Kidney (tissue), 14 donors: ENCODE data around the gene C11orf68. TPM values are rescaled to one million over a fixed set of nuclear protein-coding genes. Genes with fewer than 3 reads are reported as not detected.

Experiments
- DNase-seq, 5 donors: peaks; one replicate each; pipeline ENCODE4 v3.0.0-alpha.2; 2013 to 2020
- FAIRE-seq: peaks from 2 replicates; lab custom pipeline; 2012; peaks lifted over from hg19 to GRCh38; lab: Jason Lieb, UNC
- H3K27ac ChIP-seq, 2 donors: one replicate each; pipeline ENCODE4 v1.7.0; 2013; ENCODE audit warnings: low read depth in 2 of 2, low read length in 2 of 2, inconsistent platforms in 1 of 2
- H3K27me3 ChIP-seq: one replicate; pipeline ENCODE4 v1.7.1; 2013; ENCODE audit warnings: low read length, inconsistent platforms; ENCODE audit not compliant: control insufficient read depth, insufficient read depth
- H3K36me3 ChIP-seq, 3 donors: one replicate each; pipeline versions ENCODE4 v1.7.0 to v1.7.1; 2013; ENCODE audit warnings: low read length in 3 of 3, control low read depth in 1 of 3, inconsistent platforms in 1 of 3; ENCODE audit not compliant: insufficient read depth in 3 of 3, control insufficient read depth in 2 of 3
- H3K4me1 ChIP-seq, 3 donors: one replicate each; pipeline versions ENCODE4 v1.7.0 to v1.7.1; 2013; ENCODE audit warnings: low read length in 3 of 3, inconsistent platforms in 1 of 3, low read depth in 1 of 3; ENCODE audit not compliant: control insufficient read depth in 2 of 3, insufficient read depth in 2 of 3
- H3K4me3 ChIP-seq, 3 donors: one replicate each; pipeline versions ENCODE4 v1.7.0 to v1.8.1; 2013; ENCODE audit warnings: low read length in 3 of 3, control low read depth in 1 of 3, inconsistent platforms in 1 of 3
- H3K9ac ChIP-seq, 3 donors: one replicate each; pipeline versions ENCODE4 v1.7.0 to v1.7.1; 2013; ENCODE audit warnings: low read length in 3 of 3, control low read depth in 1 of 3, inconsistent platforms in 1 of 3
- H3K9me3 ChIP-seq, 3 donors: one replicate each; pipeline versions ENCODE4 v1.7.0 to v1.7.1; 2013; ENCODE audit warnings: low read length in 3 of 3, control low read depth in 1 of 3, inconsistent platforms in 1 of 3; ENCODE audit not compliant: control insufficient read depth in 2 of 3, insufficient read depth in 1 of 3
- intact Hi-C: fragments of 100-400 bp; cut with DNase I; formaldehyde crosslinking; loops from one replicate; pipeline ENCODE4 v1.11.1; 2022
- polyA plus RNA-seq: library from polyadenylated mRNA; stranded (reverse); fragments of 350-450 nt; fragmentation: Illumina TruSeq; extraction: RNeasy Lipid Tissue Mini Kit (QIAGEN cat#74804); gene quantifications from one replicate; pipeline ENCODE4 v1.2.3, GENCODE V29; 2014; ENCODE audit warnings: low read depth, low replicate concordance; ENCODE audit not compliant: insufficient read depth
- total RNA-seq: library from RNA; stranded (reverse); fragmentation: NEBNext Ultra II Directional; extraction: Animal tissue kit (Norgen Biotek cat#: 25700); gene quantifications from one replicate; pipeline ENCODE4 v1.2.1, GENCODE V29; 2021
- TF ChIP-seq, protein P1 (sequence below): IDR thresholded peaks from 3 replicates; pipeline ENCODE4 v1.5.1; 2012; ENCODE audit warnings: mild to moderate bottlenecking, moderate library complexity, borderline replicate concordance; ENCODE audit not compliant: insufficient read depth; ENCODE audit errors: extremely low read depth
- donor health status: control.
- donor health status: control.
- donor health status: control.
- donor health status: control.
- donor health status: control.
- donor health status: DM: yes; HTN: yes; CAD: no.
- donor health status: Normal renal cell carcinoma (clear cell type).

C11orf68 gene
- total and polyA plus RNA-seq, 2 donors from 2014 or later: 38.0 to 52.0 TPM

GRCh38 chr11:65883058-65883761 lies 35.7 kb downstream of the C11orf68 start:
- TF ChIP-seq, protein P1, sequence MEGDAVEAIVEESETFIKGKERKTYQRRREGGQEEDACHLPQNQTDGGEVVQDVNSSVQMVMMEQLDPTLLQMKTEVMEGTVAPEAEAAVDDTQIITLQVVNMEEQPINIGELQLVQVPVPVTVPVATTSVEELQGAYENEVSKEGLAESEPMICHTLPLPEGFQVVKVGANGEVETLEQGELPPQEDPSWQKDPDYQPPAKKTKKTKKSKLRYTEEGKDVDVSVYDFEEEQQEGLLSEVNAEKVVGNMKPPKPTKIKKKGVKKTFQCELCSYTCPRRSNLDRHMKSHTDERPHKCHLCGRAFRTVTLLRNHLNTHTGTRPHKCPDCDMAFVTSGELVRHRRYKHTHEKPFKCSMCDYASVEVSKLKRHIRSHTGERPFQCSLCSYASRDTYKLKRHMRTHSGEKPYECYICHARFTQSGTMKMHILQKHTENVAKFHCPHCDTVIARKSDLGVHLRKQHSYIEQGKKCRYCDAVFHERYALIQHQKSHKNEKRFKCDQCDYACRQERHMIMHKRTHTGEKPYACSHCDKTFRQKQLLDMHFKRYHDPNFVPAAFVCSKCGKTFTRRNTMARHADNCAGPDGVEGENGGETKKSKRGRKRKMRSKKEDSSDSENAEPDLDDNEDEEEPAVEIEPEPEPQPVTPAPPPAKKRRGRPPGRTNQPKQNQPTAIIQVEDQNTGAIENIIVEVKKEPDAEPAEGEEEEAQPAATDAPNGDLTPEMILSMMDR: no peak
- Histone ChIP-seq H3K4me1 (peaks cover 0 to 10% (median 8%) of the 10 kb centered on the region in 3 donors), H3K9me3 (no peaks in the 10 kb centered on the region), H3K9ac (no peak overlapping the region), H3K27me3 (no peaks in the 10 kb centered on the region), H3K4me3 (no peak overlapping the region), H3K36me3 (peaks cover 4 to 12% (median 5%) of the 10 kb centered on the region in 3 donors), H3K27ac (no peak overlapping the region)
- peak in 2 of 5 donors; percentile 47 to 49 for DNase-seq
- intact Hi-C loops: loop anchor here (10.0 kb wide), 1 partner anchor 102 kb away; no protein-coding TSS in a partner anchor
- no peak for FAIRE-seq

DNA sequence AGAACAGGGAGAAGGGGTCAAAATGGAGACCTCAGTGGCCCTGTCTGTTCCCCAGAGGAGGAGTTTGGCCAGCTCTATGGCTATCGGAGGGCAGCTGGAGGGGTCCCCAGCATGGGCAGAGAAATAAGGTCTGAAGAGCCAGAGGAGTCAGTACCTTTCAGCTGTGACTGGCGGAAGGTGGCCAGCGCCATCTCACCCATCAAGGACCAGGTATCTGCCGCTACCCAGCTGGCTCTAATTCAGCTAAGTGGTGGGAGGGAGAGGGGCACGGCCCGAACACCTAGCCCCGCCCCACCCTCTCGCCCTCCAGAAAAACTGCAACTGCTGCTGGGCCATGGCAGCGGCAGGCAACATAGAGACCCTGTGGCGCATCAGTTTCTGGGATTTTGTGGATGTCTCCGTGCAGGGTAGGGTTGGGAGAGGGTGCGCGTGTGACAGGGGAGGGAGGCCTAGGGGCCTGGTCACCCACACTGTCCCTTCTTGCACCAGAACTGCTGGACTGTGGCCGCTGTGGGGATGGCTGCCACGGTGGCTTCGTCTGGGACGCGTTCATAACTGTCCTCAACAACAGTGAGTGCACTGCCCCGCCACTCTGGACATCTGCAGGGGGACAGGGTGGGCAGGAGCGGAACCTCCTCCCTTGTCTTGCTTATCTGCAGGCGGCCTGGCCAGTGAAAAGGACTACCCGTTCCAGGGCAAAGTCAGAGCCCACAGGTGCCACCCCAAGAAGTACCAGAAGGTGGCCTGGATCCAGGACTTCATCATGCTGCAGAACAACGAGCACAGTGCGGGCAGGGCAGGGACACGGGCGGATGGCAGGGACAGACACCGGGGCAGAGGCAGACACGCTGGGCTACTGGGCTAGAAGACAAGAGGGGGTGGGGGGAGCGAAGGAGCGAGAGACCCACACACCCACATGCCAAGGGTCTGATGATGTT lies 36.5 kb downstream of the C11orf68 start:
- no peak overlapping the region for H3K27ac ChIP-seq
- peak in 2 of 5 donors; percentile 42 to 64 for DNase-seq
- H3K4me1 ChIP-seq: peaks cover 0 to 6% (median 5%) of the 10 kb centered on the region in 3 donors
- intact Hi-C loops: loop anchor here (10.0 kb wide), 1 partner anchor 102 kb away; no protein-coding TSS in a partner anchor
- H3K27me3 ChIP-seq: no peaks in the 10 kb centered on the region
- no peak overlapping the region for H3K9ac ChIP-seq
- peaks cover 4 to 12% (median 5%) of the 10 kb centered on the region in 3 donors for H3K36me3 ChIP-seq
- FAIRE-seq: no peak
- no peaks in the 10 kb centered on the region for H3K9me3 ChIP-seq
- H3K4me3 ChIP-seq: no peak overlapping the region
- TF ChIP-seq, protein P1: no peak

- H3K27ac ChIP-seq: no peak overlapping the region
- H3K9ac ChIP-seq: no peak overlapping the region
- no peak for DNase-seq
- no peak overlapping the region for H3K4me3 ChIP-seq
- H3K27me3 ChIP-seq: no peaks in the 10 kb centered on the region
- TF ChIP-seq, protein P1: no peak
- peaks cover 4 to 12% (median 5%) of the 10 kb centered on the region in 3 donors for H3K36me3 ChIP-seq
- intact Hi-C loops: loop anchor here (10.0 kb wide), 1 partner anchor 104 kb away; no protein-coding TSS in a partner anchor
- FAIRE-seq: no peak
- H3K9me3 ChIP-seq: no peaks in the 10 kb centered on the region
- H3K4me1 ChIP-seq: peaks cover 0 to 4% (median 0%) of the 10 kb centered on the region in 3 donors
Measured at GRCh38 chr11:65880844-65881421, 37.9 kb downstream of the C11orf68 start.
